ENCODE results near the gene ZFX. TPM values are rescaled to one million over a fixed set of nuclear protein-coding genes. Genes with fewer than 3 reads are reported as not detected.

Gene ZFX
- total RNA-seq, 1 experiment from 2014 or later, result 36.1 TPM

DNA sequence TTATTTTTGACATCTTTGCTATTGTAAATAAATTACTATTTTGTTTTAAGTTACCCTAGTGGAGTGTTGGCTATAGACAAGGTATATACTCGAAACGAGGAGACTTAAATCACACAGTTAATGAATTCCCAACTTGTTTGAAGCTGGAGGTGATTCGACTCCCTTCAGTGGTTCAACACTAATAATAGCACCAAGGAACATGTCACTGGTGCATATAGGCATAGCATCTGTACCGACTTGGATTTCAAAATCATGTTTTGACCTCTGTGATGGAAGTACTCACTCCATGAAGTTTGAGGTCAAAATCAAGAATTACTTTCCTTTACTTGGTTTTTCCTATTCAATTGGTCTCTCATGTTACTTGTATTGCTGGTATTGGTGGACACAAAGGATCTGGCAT is 66.5 kb downstream of the ZFX start:
- Histone ChIP-seq H3K4me3 (ENCODE audit: low read depth, low read length) (no peak overlapping the region), H3K36me3 (ENCODE audit: control insufficient read depth, insufficient read depth, low read length) (no peaks in the 10 kb centered on the region), H3K4me1 (no peaks in the 10 kb centered on the region), H3K9me3 (no peaks in the 10 kb centered on the region), H3K27me3 (replicated peaks; ENCODE audit: control insufficient read depth, insufficient read depth, low read length) (no peaks in the 10 kb centered on the region)
- Mint-ChIP-seq H3K36me3 (ENCODE audit: insufficient read depth, unreplicated experiment) (peaks cover 13% of the 10 kb centered on the region), H3K9me3 (ENCODE audit: unreplicated experiment) (no peaks in the 10 kb centered on the region), H3K27ac (ENCODE audit: unreplicated experiment) (no peak overlapping the region), H3K4me1 (ENCODE audit: low read depth, unreplicated experiment) (no peaks in the 10 kb centered on the region), H3K27me3 (ENCODE audit: insufficient read depth, unreplicated experiment) (no peaks in the 10 kb centered on the region), H3K4me3 (ENCODE audit: unreplicated experiment) (no peak overlapping the region)
- TF ChIP-seq, protein P1, sequence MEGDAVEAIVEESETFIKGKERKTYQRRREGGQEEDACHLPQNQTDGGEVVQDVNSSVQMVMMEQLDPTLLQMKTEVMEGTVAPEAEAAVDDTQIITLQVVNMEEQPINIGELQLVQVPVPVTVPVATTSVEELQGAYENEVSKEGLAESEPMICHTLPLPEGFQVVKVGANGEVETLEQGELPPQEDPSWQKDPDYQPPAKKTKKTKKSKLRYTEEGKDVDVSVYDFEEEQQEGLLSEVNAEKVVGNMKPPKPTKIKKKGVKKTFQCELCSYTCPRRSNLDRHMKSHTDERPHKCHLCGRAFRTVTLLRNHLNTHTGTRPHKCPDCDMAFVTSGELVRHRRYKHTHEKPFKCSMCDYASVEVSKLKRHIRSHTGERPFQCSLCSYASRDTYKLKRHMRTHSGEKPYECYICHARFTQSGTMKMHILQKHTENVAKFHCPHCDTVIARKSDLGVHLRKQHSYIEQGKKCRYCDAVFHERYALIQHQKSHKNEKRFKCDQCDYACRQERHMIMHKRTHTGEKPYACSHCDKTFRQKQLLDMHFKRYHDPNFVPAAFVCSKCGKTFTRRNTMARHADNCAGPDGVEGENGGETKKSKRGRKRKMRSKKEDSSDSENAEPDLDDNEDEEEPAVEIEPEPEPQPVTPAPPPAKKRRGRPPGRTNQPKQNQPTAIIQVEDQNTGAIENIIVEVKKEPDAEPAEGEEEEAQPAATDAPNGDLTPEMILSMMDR (IDR thresholded peaks at IDR 0.05; ENCODE audit: insufficient read depth in 1 of 2, low read depth in 1 of 2, low read length in 1 of 2, severe bottlenecking in 1 of 2, unreplicated experiment in 1 of 2), result no peak
- CTCF ChIA-PET, result no interaction called here
- no peak for DNase-seq
- POLR2A ChIA-PET, result no interaction called here
- intact Hi-C loops (cut with micrococcal nuclease; ENCODE audit: unreplicated experiment), result no loop called here
- no TSS peak for BruUV-seq (replicated peaks)

DNA sequence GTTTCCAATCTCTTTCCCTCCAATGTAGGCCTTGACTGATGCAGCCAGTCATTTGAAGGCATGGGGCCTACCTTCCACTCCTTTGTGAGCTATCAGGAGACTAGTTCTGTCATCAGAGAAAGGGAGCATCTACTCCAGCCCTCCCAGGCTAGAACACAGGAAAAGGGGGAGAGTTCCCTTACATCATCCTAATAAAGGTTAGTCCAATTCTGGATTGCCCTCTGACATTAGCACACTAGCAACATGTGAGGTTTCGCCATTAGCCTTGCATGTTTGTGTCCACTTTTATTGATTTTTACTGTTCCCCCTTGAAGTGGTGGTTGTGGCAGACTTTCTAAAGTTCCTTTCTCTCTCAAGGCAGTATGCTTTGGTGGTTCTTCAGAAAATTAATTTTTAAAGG is 67.3 kb downstream of the ZFX start:
- Histone ChIP-seq H3K9me3 (no peaks in the 10 kb centered on the region), H3K36me3 (ENCODE audit: control insufficient read depth, insufficient read depth, low read length) (no peaks in the 10 kb centered on the region), H3K4me1 (no peaks in the 10 kb centered on the region), H3K4me3 (ENCODE audit: low read depth, low read length) (no peak overlapping the region), H3K27me3 (replicated peaks; ENCODE audit: control insufficient read depth, insufficient read depth, low read length) (no peaks in the 10 kb centered on the region)
- Mint-ChIP-seq H3K27ac (ENCODE audit: unreplicated experiment) (no peak overlapping the region), H3K27me3 (ENCODE audit: insufficient read depth, unreplicated experiment) (no peaks in the 10 kb centered on the region), H3K4me3 (ENCODE audit: unreplicated experiment) (no peak overlapping the region), H3K4me1 (ENCODE audit: low read depth, unreplicated experiment) (no peaks in the 10 kb centered on the region), H3K9me3 (ENCODE audit: unreplicated experiment) (no peaks in the 10 kb centered on the region), H3K36me3 (ENCODE audit: insufficient read depth, unreplicated experiment) (peaks cover 11% of the 10 kb centered on the region)
- TF ChIP-seq, protein P1 (IDR thresholded peaks at IDR 0.05; ENCODE audit: insufficient read depth in 1 of 2, low read depth in 1 of 2, low read length in 1 of 2, severe bottlenecking in 1 of 2, unreplicated experiment in 1 of 2), result no peak
- no TSS peak for BruUV-seq (replicated peaks)
- no peak for DNase-seq
- ChIA-PET CTCF (no interaction called here), POLR2A (no interaction called here)
- intact Hi-C loops (cut with micrococcal nuclease; ENCODE audit: unreplicated experiment), result no loop called here

GRCh38 chrX:24219320-24219719 is 69.8 kb downstream of the ZFX start:
- no TSS peak for BruUV-seq (replicated peaks)
- Histone ChIP-seq H3K27me3 (replicated peaks; ENCODE audit: control insufficient read depth, insufficient read depth, low read length) (no peaks in the 10 kb centered on the region), H3K4me3 (ENCODE audit: low read depth, low read length) (no peak overlapping the region), H3K4me1 (no peaks in the 10 kb centered on the region), H3K9me3 (no peaks in the 10 kb centered on the region), H3K36me3 (ENCODE audit: control insufficient read depth, insufficient read depth, low read length) (no peaks in the 10 kb centered on the region)
- H3K36me3 Mint-ChIP-seq (ENCODE audit: insufficient read depth, unreplicated experiment), result peaks cover 5% of the 10 kb centered on the region
- intact Hi-C loops (cut with micrococcal nuclease; ENCODE audit: unreplicated experiment), result no loop called here
- ChIA-PET CTCF (no interaction called here), POLR2A (no interaction called here)
- no peak overlapping the region for H3K27ac Mint-ChIP-seq (ENCODE audit: unreplicated experiment)
- TF ChIP-seq, protein P1 (IDR thresholded peaks at IDR 0.05; ENCODE audit: insufficient read depth in 1 of 2, low read depth in 1 of 2, low read length in 1 of 2, severe bottlenecking in 1 of 2, unreplicated experiment in 1 of 2), result no peak
- no peak overlapping the region for H3K4me3 Mint-ChIP-seq (ENCODE audit: unreplicated experiment)
- H3K4me1 Mint-ChIP-seq (ENCODE audit: low read depth, unreplicated experiment), result no peaks in the 10 kb centered on the region
- no peaks in the 10 kb centered on the region for H3K9me3 Mint-ChIP-seq (ENCODE audit: unreplicated experiment)
- no peaks in the 10 kb centered on the region for H3K27me3 Mint-ChIP-seq (ENCODE audit: insufficient read depth, unreplicated experiment)
- DNase-seq, result no peak
